Glomerular endothelial cell (primary cell): ENCODE results near the gene LRRC18. TPM values are rescaled to one million over a fixed set of nuclear protein-coding genes. Genes with fewer than 3 reads are reported as not detected.

Experiments used
- DNase-seq: peaks from one replicate; pipeline ENCODE4 v3.0.0-alpha.2; 2011; ENCODE audit warnings: low read depth, low spot score; ENCODE audit errors: extremely low read depth
- total RNA-seq: library from RNA; depleted of rRNA; stranded (reverse); fragments of >200 nt; gene quantifications from 2 replicates; pipeline ENCODE4 v1.2.3, GENCODE V29; 2015

The LRRC18 gene
- total RNA-seq, 1 donor from 2014 or later: not detected

DNA sequence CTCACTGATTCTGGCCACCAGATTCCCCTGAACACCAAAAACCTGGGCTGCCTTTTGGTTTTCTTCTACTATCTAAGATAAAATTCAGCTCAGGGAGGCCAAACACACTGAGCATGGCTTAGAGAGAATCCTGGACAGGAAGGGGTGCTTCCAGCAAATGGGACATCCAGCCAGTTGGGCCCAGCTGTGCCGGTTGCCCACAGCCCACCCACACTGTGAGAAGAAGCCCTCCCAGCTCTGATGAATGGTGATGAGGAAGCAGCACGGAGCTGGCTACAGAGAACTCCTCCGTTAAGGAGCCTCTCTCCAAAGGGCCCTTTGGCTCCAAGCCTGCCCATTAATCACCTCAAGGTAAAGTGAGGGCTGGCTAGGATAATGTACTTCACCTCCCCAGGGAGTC is 15.9 kb downstream of the LRRC18 start:
- DNase-seq: no peak

DNA sequence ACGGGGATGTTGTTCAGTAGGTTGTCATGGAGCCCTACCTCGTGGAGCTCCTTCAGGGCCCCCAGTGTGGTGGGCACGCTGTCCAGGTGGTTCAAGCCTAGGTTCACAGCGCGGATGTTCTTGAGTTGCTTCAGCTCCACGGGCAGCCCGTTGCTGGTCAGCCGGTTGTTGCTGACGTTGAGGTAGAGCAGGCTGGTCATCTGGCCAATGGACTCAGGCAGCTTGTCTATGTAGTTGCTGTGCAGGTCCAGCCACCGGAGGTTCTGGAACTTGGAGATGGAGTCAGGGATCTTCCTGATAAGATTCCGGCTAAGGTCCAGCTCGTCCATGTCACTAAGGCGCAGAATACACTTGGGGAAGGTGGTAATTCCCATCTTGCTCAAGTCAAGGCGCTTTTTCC is 26.0 kb downstream of the LRRC18 start:
- no peak for DNase-seq

GRCh38 chr10:48910548-48910947 is 29.1 kb downstream of the LRRC18 start:
- DNase-seq: no peak

- no peak for DNase-seq
These were observed 31.9 kb downstream of the LRRC18 start for GRCh38 chr10:48907730-48908129.

GRCh38 chr10:48906841-48907240 is 32.8 kb downstream of the LRRC18 start:
- DNase-seq: no peak

DNA sequence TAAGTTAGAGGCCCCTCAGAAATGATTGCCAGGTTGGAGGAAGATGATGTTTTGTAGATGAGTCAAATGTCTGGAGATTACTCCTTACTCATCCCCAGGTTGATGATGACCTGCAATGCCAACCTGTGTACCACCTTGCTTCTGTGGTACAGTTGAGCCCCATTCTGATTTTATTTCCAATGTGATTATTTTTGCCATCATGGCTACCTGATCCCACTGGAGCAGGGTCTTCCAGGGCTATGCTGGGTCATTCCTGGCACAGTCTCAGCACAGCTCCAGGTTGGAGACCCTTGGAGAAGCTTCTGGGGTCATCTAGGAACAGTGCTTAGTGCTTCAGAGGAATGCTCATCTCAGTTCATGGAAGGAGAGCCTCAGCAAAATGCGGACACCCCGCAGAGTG is 34.3 kb downstream of the LRRC18 start:
- DNase-seq: no peak

- no peak for DNase-seq
These were observed 34.8 kb downstream of the LRRC18 start for GRCh38 chr10:48904861-48905260.

- DNase-seq: no peak
These were observed 36.5 kb downstream of the LRRC18 start for GRCh38 chr10:48903151-48903550.

- DNase-seq: no peak
These were observed 37.5 kb downstream of the LRRC18 start for GRCh38 chr10:48902096-48902495.

- DNase-seq: no peak
These were observed 38.3 kb downstream of the LRRC18 start for GRCh38 chr10:48901319-48901718.

DNA sequence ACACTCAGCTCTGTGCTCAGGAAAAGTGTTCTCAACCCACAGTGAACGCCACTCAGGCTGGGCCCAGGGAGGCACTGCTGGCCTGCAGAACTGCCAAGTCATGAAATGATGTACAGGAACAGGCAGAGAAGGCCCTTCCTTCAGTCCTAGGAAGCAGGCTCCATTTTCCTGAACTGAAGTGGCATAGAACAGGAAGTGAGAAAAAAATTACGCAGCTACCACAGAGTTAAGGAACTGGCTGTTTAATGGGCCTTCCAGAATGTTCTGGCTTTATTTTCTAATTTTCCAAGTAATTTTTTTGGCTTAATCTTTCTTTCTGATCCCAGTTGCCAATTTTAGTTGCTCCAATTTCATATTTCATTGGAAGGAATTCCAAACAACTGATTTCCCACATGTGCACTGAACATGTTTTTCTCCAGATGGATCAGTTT is 39.3 kb downstream of the LRRC18 start:
- DNase-seq: no peak

GRCh38 chr10:48899781-48900180 is 39.9 kb downstream of the LRRC18 start:
- no peak for DNase-seq

DNA sequence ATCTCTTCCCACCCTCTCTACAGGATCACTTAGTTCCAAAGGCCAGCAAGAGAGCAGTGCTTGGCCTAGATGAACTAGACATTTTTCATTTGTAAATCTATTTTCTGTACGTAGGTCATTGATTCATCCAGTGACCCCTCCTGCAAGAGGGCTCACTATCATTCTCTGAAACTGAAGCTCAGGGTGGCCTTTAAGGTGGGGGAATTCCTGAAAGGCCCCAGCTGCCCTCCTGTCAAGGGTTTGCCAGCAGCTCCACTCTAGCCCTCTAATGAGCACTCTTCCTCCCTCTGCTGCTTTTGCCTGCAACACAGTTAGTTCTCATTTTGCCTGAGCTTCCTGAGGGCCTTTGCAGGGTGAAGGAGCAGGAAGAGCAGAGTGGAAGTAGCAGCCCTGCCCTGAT is 41.2 kb downstream of the LRRC18 start:
- DNase-seq: no peak

- no peak for DNase-seq
These were observed 42.2 kb downstream of the LRRC18 start for GRCh38 chr10:48897441-48897790.

- no peak for DNase-seq
These were observed 42.7 kb downstream of the LRRC18 start for GRCh38 chr10:48896756-48897440.

- no peak for DNase-seq
These were observed 43.8 kb downstream of the LRRC18 start for GRCh38 chr10:48895803-48896195.

GRCh38 chr10:48894911-48895802 is 44.5 kb downstream of the LRRC18 start:
- DNase-seq: no peak

DNA sequence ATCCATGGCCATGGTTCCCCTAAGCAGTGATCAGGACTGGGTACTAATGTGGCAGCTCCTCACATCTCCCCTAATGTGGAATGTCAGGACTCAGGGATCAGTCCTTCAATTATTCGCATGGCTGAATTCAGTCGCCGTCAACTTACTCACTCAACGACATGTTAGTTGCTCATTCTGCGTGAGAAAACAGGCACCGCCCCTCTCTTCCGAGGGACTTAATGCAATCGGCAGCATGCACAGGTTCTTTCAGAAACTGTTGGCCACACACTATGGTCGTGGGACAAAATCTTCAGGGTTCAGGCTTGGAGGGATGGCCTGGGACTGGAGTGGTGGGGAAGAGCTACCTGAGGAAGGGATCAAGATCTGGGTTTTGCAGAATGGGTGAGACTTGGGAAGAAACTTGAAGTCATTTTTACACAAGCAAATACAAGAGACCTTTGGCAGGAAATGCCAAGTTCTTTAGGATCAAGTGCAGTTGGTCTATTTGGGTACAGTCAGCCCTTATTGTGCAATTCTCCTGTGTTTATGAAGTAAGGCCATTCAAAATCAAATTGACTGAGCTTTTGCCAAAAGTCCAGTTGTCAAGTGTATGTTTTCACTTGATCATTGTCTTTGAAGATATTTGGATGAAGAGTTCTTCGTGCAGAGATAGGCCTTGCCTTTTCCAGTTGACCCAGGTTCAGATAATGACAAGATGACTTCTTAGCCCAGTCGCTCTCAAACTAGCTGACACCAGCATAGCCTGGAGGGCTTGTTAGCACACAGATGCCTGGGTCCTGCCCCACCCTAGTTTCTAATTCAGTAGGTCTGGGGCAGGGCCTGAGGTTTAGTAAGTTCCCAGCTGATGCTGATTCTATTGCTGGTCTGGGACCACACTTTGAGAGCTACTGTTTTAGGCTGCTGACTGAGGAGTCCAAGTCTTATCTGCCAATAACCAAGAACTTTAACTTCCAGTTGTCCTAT is 48.5 kb downstream of the LRRC18 start:
- DNase-seq: no peak

DNA sequence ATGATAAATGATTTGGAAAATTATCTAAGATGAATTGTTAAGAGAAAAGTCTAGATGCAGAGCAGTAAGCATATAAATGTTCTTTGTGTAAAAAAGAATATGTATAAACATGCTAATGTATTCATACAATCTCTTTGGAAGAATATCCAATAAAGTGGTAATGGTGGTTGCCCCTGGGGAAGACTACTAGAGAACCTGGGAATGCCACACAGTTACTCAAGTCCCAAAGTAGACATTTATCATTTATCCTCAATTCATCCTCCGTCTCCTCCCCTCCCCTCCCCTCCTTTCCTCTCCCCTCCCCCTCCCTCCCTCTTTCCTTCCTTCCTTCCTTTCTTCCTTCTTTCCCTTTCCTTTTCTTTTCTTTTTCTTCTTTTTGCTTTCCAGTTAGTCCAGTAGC is 51.7 kb downstream of the LRRC18 start:
- DNase-seq: no peak

DNA sequence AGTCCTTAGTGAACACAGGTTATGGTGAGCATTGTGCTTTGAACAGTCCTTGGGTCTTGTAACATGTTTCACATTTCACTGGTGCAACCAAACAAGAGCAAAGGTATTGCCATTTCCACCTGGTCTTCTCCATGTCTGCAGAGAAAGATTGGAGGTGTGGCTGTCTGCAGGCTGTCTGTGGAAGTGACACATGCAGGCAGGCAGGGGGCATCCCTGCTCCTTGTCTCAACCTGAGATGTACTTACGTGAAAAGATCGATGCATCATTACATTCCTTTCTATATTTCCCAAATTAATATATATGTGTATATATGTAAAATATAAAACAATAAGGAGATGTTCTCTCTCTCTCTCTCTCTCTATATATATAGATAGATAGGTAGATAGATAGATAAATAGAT is 54.3 kb downstream of the LRRC18 start:
- peak; percentile 4 for DNase-seq
